Sigmoid colon (tissue), 7 donors: Measurements from ENCODE around the gene USP17L18. TPM values are rescaled to one million over a fixed set of nuclear protein-coding genes. Genes with fewer than 3 reads are reported as not detected.
"Not testable (repeated sequence)": the region's sequence is repeated elsewhere in the genome, so short reads cannot be mapped to it uniquely, and the experiment has no call there.

Source experiments
- DNase-seq: peaks from one replicate; pipeline ENCODE4 v3.0.0-alpha.2; 2019
- H3K27ac ChIP-seq, 4 donors: fragments of 200-600 bp; sonication (generic); one replicate each; pipeline ENCODE4 v1.5.1; 2016 to 2019; ENCODE audit warnings: mild to moderate bottlenecking in 1 of 4
- H3K27me3 ChIP-seq, 3 donors: fragments of 200-600 bp; sonication (generic); one replicate each; pipeline ENCODE4 v1.5.1; 2019; ENCODE audit warnings: mild to moderate bottlenecking in 1 of 3
- H3K36me3 ChIP-seq, 4 donors: fragments of 200-600 bp; sonication (generic); one replicate each; pipeline ENCODE4 v1.5.1; 2016 to 2019
- H3K4me1 ChIP-seq, 4 donors: fragments of 200-600 bp; sonication (generic); one replicate each; pipeline ENCODE4 v1.5.1; 2017 to 2019
- H3K4me3 ChIP-seq, 4 donors: fragments of 200-600 bp; sonication (generic); one replicate each; pipeline ENCODE4 v1.5.1; 2017 to 2019; ENCODE audit warnings: mild to moderate bottlenecking in 2 of 4, moderate library complexity in 1 of 4
- H3K9me3 ChIP-seq, 4 donors: fragments of 200-600 bp in 3 of 4; sonication (generic) in 3 of 4; one replicate each; pipeline versions ENCODE4 v1.5.1 to v1.6.1; 2013 to 2019
- WGBS, 2 donors: extraction: QIAGEN DNeasy Blood & Tissue Kit; methylation state at CpG; one replicate each; pipeline ENCODE4 v1.1.7; 2013; 5-methylcytosine and 5-hydroxymethylcytosine counted together
- intact Hi-C: fragments of 100-400 bp; cut with DNase I; formaldehyde crosslinking; loops from one replicate; pipeline ENCODE4 v1.15.1; 2023
- polyA plus RNA-seq, 3 donors: library from polyadenylated mRNA; stranded (reverse); fragments of 200-250 nt; gene quantifications; one replicate each; pipeline ENCODE4 v1.2.3, GENCODE V29; 2013
- total RNA-seq, 4 donors: library from RNA; depleted of rRNA; stranded (reverse); fragments of >200 nt; gene quantifications; one replicate each; pipeline ENCODE4 v1.1.0, GENCODE V29; 2016
- donor health status: healthy with polysubstance abuse.
- donor health status: Bipolar disorder and iron deficiency.
- donor health status: healthy.

The USP17L18 gene, protein sequence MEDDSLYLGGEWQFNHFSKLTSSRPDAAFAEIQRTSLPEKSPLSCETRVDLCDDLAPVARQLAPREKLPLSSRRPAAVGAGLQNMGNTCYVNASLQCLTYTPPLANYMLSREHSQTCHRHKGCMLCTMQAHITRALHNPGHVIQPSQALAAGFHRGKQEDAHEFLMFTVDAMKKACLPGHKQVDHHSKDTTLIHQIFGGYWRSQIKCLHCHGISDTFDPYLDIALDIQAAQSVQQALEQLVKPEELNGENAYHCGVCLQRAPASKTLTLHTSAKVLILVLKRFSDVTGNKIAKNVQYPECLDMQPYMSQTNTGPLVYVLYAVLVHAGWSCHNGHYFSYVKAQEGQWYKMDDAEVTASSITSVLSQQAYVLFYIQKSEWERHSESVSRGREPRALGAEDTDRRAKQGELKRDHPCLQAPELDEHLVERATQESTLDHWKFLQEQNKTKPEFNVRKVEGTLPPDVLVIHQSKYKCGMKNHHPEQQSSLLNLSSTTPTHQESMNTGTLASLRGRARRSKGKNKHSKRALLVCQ
- total RNA-seq (not detected), polyA plus RNA-seq (not detected)

DNA sequence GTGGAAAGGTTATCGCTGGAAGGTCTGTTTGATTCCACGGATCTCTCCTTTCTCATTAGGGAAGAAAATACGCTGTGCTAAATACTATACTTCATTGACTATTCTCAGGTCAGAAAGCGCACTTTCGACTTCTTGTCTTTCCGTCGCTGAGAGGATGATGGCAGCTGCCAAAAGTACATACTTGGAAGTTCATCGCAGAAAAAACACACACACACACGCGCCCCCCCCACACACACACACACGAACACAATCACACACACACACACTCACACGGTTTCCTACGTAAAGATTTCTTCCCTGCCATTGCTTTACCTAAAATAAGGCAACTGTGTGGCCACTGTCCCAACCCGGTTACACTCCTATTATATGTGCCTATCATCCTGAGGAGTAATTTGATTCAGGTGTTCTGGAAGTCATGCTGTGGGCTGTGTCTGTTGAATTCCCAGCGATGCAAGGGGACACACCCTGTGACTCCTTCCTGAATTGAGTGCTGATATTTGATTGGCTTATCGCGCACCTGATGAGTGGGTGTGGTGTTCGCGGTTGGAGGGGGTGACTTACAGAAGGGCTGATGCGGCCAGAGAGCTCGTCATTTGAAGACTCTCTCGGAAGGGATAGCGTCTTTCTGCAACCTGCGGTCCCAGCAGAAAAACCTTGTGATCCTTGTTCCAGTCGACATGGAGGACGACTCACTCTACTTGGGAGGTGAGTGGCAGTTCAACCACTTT, at the start of gene USP17L18:
Gene USP17L18, plus strand, starts transcription at position 678 of the 728 bp plus-strand sequence. Its CDS starts 0 bp downstream, at position 678.
- WGBS, 2 donors, result 76 to 95% methylated on average over 15 to 21 of the region's 26 CpGs
- H3K27ac ChIP-seq, result not testable (repeated sequence)

DNA sequence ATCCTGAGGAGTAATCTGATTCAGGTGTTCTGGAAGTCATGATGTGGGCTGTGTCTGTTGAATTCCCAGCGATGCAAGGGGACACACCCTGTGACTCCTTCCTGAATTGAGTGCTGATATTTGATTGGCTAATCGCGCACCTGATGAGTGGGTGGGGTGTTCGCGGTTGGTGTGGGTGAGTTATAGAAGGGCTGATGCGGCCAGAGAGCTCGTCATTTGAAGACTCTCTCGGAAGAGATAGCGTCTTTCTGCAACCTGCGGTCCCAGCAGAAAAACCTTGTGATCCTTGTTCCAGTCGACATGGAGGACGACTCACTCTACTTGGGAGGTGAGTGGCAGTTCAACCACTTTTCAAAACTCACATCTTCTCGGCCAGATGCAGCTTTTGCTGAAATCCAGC, 38.1 kb upstream of the USP17L18 start, which contains the start of gene USP17L10:
Gene USP17L10, plus strand, starts transcription at position 301 of the 400 bp plus-strand sequence. Its CDS starts 0 bp downstream, at position 301.
- WGBS, 2 donors, result 88% methylated on average over 13 of the region's 13 CpGs; no CpG with 5 or more reads in 1 of the 2 donors
- intact Hi-C loops, DNase-seq: not testable (repeated sequence)

More for the DNA sequence above, at the start of gene USP17L18:
- H3K36me3 ChIP-seq, H3K27me3 ChIP-seq, H3K4me1 ChIP-seq, intact Hi-C loops, H3K9me3 ChIP-seq, H3K4me3 ChIP-seq: not testable (repeated sequence)
- DNase-seq, result peak; percentile 68

DNA sequence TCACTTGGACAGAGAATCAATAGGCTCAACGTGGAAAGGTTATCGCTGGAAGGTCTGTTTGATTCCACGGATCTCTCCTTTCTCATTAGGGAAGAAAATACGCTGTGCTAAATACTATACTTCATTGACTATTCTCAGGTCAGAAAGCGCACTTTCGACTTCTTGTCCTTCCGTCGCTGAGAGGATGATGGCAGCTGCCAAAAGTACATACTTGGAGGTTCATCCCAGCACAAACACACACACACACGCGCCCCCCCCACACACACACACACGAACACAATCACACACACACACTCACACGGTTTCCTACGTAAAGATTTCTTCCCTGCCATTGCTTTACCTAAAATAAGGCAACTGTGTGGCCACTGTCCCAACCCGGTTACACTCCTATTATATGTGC, 33.7 kb upstream of the USP17L18 start:
- 83% methylated on average over 11 of the region's 14 CpGs for WGBS, 2 donors
- intact Hi-C loops, result not testable (repeated sequence)
- peak; percentile 13 for DNase-seq

More for the DNA sequence above, 38.1 kb upstream of the USP17L18 start, which contains the start of gene USP17L10:
- H3K27me3 ChIP-seq, H3K4me1 ChIP-seq, H3K27ac ChIP-seq, H3K4me3 ChIP-seq, H3K9me3 ChIP-seq, H3K36me3 ChIP-seq: not testable (repeated sequence)

DNA sequence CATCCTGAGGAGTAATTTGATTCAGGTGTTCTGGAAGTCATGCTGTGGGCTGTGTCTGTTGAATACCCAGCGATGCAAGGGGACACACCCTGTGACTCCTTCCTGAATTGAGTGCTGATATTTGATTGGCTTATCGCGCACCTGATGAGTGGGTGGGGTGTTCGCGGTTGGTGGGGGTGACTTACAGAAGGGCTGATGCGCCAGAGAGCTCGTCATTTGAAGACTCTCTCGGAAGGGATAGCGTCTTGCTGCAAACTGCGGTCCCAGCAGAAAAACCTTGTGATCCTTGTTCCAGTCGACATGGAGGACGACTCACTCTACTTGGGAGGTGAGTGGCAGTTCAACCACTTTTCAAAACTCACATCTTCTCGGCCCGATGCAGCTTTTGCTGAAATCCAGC, 33.3 kb upstream of the USP17L18 start, which contains the start of gene USP17L11:
Gene USP17L11, plus strand, starts transcription at position 301 of the 400 bp plus-strand sequence. Its CDS starts 0 bp downstream, at position 301.
- H3K4me3 ChIP-seq, H3K27me3 ChIP-seq, H3K4me1 ChIP-seq, DNase-seq, H3K36me3 ChIP-seq, H3K27ac ChIP-seq, intact Hi-C loops, H3K9me3 ChIP-seq: not testable (repeated sequence)
- WGBS, 2 donors, result 98% methylated on average over 10 of the region's 14 CpGs; no CpG with 5 or more reads in 1 of the 2 donors

More for the DNA sequence above, 33.7 kb upstream of the USP17L18 start:
- H3K36me3 ChIP-seq, H3K4me3 ChIP-seq, H3K27me3 ChIP-seq, H3K4me1 ChIP-seq, H3K9me3 ChIP-seq, H3K27ac ChIP-seq: not testable (repeated sequence)

DNA sequence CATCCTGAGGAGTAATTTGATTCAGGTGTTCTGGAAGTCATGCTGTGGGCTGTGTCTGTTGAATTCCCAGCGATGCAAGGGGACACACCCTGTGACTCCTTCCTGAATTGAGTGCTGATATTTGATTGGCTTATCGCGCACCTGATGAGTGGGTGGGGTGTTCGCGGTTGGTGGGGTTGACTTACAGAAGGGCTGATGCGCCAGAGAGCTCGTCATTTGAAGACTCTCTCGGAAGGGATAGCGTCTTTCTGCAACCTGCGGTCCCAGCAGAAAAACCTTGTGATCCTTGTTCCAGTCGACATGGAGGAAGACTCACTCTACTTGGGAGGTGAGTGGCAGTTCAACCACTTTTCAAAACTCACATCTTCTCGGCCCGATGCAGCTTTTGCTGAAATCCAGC, 28.6 kb upstream of the USP17L18 start, which contains the start of gene USP17L12:
Gene USP17L12, plus strand, starts transcription at position 301 of the 400 bp plus-strand sequence. Its CDS starts 0 bp downstream, at position 301.
- H3K36me3 ChIP-seq, H3K4me3 ChIP-seq, H3K27me3 ChIP-seq, H3K9me3 ChIP-seq, DNase-seq, intact Hi-C loops, H3K4me1 ChIP-seq, H3K27ac ChIP-seq: not testable (repeated sequence)
- WGBS, 2 donors, result no CpG with 5 or more reads among the region's 13 CpGs

DNA sequence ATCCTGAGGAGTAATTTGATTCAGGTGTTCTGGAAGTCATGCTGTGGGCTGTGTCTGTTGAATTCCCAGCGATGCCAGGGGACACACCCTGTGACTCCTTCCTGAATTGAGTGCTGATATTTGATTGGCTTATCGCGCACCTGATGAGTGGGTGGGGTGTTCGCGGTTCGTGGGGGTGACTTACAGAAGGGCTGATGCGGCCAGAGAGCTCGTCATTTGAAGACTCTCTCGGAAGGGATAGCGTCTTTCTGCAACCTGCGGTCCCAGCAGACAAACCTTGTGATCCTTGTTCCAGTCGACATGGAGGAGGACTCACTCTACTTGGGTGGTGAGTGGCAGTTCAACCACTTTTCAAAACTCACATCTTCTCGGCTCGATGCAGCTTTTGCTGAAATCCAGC, 23.8 kb upstream of the USP17L18 start, which contains the start of gene USP17L13:
Gene USP17L13, plus strand, starts transcription at position 301 of the 400 bp plus-strand sequence. Its CDS starts 0 bp downstream, at position 301.
- H3K36me3 ChIP-seq, H3K4me3 ChIP-seq, H3K27me3 ChIP-seq, DNase-seq, H3K4me1 ChIP-seq, H3K27ac ChIP-seq, H3K9me3 ChIP-seq, intact Hi-C loops: not testable (repeated sequence)
- WGBS, 2 donors, result no CpG with 5 or more reads among the region's 14 CpGs

DNA sequence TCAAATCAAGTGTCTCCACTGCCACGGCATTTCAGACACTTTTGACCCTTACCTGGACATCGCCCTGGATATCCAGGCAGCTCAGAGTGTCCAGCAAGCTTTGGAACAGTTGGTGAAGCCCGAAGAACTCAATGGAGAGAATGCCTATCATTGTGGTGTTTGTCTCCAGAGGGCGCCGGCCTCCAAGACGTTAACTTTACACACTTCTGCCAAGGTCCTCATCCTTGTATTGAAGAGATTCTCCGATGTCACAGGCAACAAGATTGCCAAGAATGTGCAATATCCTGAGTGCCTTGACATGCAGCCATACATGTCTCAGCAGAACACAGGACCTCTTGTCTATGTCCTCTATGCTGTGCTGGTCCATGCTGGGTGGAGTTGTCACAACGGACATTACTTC, 18.2 kb upstream of the USP17L18 start:
- WGBS, 2 donors, result 93 to 96% methylated on average over 5 to 6 of the region's 8 CpGs
- DNase-seq, result peak; percentile 53
- intact Hi-C loops, result not testable (repeated sequence)

DNA sequence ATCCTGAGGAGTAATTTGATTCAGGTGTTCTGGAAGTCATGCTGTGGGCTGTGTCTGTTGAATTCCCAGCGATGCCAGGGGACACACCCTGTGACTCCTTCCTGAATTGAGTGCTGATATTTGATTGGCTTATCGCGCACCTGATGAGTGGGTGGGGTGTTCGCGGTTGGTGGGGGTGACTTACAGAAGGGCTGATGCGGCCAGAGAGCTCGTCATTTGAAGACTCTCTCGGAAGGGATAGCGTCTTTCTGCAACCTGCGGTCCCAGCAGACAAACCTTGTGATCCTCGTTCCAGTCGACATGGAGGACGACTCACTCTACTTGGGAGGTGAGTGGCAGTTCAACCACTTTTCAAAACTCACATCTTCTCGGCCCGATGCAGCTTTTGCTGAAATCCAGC, 14.3 kb upstream of the USP17L18 start, which contains the start of gene USP17L15:
Gene USP17L15, plus strand, starts transcription at position 301 of the 400 bp plus-strand sequence. Its CDS starts 0 bp downstream, at position 301.
- H3K36me3 ChIP-seq, DNase-seq, H3K9me3 ChIP-seq, intact Hi-C loops, H3K27ac ChIP-seq, H3K4me1 ChIP-seq, H3K27me3 ChIP-seq, H3K4me3 ChIP-seq: not testable (repeated sequence)
- no CpG with 5 or more reads among the region's 15 CpGs for WGBS, 2 donors

More for the DNA sequence above, 18.2 kb upstream of the USP17L18 start:
- H3K4me3 ChIP-seq, H3K36me3 ChIP-seq, H3K27ac ChIP-seq, H3K9me3 ChIP-seq, H3K4me1 ChIP-seq, H3K27me3 ChIP-seq: not testable (repeated sequence)

DNA sequence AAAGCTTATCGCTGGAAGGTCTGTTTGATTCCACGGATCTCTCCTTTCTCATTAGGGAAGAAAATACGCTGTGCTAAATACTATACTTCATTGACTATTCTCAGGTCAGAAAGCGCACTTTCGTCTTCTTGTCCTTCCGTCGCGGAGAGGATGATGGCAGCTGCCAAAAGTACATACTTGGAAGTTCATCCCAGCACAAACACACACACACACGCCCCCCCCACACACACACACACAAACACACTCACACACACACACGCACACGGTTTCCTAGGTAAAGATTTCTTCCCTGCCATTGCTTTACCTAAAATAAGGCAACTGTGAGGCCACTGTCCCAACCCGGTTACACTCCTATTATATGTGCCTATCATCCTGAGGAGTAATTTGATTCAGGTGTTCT, 10.0 kb upstream of the USP17L18 start:
- H3K4me3 ChIP-seq, H3K27me3 ChIP-seq, H3K4me1 ChIP-seq, H3K9me3 ChIP-seq, H3K27ac ChIP-seq, intact Hi-C loops, H3K36me3 ChIP-seq: not testable (repeated sequence)
- DNase-seq, result peak; percentile 40
- 83 to 88% methylated on average over 11 of the region's 12 CpGs for WGBS, 2 donors

DNA sequence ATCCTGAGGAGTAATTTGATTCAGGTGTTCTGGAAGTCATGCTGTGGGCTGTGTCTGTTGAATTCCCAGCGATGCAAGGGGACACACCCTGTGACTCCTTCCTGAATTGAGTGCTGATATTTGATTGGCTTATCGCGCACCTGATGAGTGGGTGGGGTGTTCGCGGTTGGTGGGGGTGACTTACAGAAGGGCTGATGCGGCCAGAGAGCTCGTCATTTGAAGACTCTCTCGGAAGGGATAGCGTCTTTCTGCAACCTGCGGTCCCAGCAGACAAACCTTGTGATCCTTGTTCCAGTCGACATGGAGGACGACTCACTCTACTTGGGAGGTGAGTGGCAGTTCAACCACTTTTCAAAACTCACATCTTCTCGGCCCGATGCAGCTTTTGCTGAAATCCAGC, 4.9 kb upstream of the USP17L18 start, which contains the start of gene USP17L17:
Gene USP17L17, plus strand, starts transcription at position 301 of the 400 bp plus-strand sequence. Its CDS starts 0 bp downstream, at position 301.
- 92 to 98% methylated on average over 5 of the region's 14 CpGs for WGBS, 2 donors

DNA sequence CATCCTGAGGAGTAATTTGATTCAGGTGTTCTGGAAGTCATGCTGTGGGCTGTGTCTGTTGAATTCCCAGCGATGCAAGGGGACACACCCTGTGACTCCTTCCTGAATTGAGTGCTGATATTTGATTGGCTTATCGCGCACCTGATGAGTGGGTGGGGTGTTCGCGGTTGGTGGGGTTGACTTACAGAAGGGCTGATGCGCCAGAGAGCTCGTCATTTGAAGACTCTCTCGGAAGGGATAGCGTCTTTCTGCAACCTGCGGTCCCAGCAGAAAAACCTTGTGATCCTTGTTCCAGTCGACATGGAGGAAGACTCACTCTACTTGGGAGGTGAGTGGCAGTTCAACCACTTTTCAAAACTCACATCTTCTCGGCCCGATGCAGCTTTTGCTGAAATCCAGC, 4.6 kb downstream of the USP17L18 start, which contains the start of gene USP17L19:
Gene USP17L19, plus strand, starts transcription at position 301 of the 400 bp plus-strand sequence. Its CDS starts 0 bp downstream, at position 301.
- DNase-seq, result not testable (repeated sequence)

More for the DNA sequence above, 4.9 kb upstream of the USP17L18 start, which contains the start of gene USP17L17:
- H3K9me3 ChIP-seq, H3K4me3 ChIP-seq, DNase-seq, H3K4me1 ChIP-seq, H3K27me3 ChIP-seq, H3K27ac ChIP-seq, H3K36me3 ChIP-seq, intact Hi-C loops: not testable (repeated sequence)

DNA sequence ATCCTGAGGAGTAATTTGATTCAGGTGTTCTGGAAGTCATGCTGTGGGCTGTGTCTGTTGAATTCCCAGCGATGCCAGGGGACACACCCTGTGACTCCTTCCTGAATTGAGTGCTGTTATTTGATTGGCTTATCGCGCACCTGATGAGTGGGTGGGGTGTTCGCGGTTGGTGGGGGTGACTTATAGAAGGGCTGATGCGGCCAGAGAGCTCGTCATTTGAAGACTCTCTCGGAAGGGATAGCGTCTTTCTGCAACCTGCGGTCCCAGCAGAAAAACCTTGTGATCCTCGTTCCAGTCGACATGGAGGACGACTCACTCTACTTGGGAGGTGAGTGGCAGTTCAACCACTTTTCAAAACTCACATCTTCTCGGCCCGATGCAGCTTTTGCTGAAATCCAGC, 9.4 kb downstream of the USP17L18 start, which contains the start of gene USP17L20:
Gene USP17L20, plus strand, starts transcription at position 301 of the 400 bp plus-strand sequence. Its CDS starts 0 bp downstream, at position 301.
- not testable (repeated sequence) for DNase-seq, H3K36me3 ChIP-seq
- WGBS, 2 donors, result no CpG with 5 or more reads among the region's 15 CpGs

More for the DNA sequence above, 4.6 kb downstream of the USP17L18 start, which contains the start of gene USP17L19:
- H3K4me3 ChIP-seq, intact Hi-C loops, H3K9me3 ChIP-seq, H3K27me3 ChIP-seq, H3K4me1 ChIP-seq, H3K36me3 ChIP-seq, H3K27ac ChIP-seq: not testable (repeated sequence)
- WGBS, 2 donors, result no CpG with 5 or more reads among the region's 13 CpGs

More for the DNA sequence above, 9.4 kb downstream of the USP17L18 start, which contains the start of gene USP17L20:
- H3K27me3 ChIP-seq, H3K4me3 ChIP-seq, intact Hi-C loops, H3K4me1 ChIP-seq, H3K27ac ChIP-seq, H3K9me3 ChIP-seq: not testable (repeated sequence)
